ENCODE measurements around the gene GNAQ.

The GNAQ gene

GRCh38 chr9:77952635-77953328 is 78.8 kb downstream of the GNAQ start:
- TF ChIP-seq ZFX (IDR thresholded peaks at IDR 0.05) = no peak
- TF ChIP-seq, protein P1, sequence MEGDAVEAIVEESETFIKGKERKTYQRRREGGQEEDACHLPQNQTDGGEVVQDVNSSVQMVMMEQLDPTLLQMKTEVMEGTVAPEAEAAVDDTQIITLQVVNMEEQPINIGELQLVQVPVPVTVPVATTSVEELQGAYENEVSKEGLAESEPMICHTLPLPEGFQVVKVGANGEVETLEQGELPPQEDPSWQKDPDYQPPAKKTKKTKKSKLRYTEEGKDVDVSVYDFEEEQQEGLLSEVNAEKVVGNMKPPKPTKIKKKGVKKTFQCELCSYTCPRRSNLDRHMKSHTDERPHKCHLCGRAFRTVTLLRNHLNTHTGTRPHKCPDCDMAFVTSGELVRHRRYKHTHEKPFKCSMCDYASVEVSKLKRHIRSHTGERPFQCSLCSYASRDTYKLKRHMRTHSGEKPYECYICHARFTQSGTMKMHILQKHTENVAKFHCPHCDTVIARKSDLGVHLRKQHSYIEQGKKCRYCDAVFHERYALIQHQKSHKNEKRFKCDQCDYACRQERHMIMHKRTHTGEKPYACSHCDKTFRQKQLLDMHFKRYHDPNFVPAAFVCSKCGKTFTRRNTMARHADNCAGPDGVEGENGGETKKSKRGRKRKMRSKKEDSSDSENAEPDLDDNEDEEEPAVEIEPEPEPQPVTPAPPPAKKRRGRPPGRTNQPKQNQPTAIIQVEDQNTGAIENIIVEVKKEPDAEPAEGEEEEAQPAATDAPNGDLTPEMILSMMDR (conservative IDR thresholded peaks at IDR 0.05) = no peak
- no peak overlapping the region for H3K27ac ChIP-seq

- no peak overlapping the region for H3K27ac ChIP-seq
- TF ChIP-seq, protein P1 (conservative IDR thresholded peaks at IDR 0.05) = no peak
- no peak for TF ChIP-seq ZFX (IDR thresholded peaks at IDR 0.05)
These were observed 80.2 kb downstream of the GNAQ start for GRCh38 chr9:77951369-77951768.

DNA sequence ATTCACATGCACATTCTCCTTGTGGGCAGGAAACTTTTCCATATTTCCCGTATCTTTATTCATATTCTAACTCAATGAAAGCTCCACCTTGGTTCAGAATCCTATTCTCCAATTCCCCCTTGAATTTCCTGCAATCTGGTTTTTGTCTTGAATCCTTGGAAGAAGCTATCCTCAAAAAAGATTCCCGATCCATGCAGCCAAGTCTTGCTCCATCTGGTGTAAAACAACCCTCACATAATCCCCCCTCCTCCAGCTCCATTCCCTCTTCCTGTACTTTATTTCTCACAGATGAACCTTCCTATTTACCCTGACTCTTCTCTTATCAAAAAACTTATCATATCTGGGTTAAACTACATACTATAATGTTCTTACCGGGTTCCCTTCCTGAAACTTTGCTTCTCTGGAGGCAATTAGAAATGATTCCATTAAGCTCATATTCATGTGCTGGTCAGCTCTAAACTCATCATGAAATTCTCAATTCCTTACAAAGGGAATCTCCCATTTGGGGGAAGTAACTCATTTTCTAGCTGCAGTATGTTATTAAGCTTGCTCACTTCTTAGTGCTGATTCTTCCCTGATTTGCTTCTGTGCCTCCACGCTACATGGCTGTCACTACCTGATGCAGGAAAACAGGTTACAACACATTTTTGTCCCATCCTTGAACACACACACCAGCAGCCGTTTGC is 81.7 kb downstream of the GNAQ start:
- H3K27ac ChIP-seq = no peak overlapping the region
- TF ChIP-seq, protein P1 (conservative IDR thresholded peaks at IDR 0.05) = no peak
- TF ChIP-seq ZFX (IDR thresholded peaks at IDR 0.05) = no peak

DNA sequence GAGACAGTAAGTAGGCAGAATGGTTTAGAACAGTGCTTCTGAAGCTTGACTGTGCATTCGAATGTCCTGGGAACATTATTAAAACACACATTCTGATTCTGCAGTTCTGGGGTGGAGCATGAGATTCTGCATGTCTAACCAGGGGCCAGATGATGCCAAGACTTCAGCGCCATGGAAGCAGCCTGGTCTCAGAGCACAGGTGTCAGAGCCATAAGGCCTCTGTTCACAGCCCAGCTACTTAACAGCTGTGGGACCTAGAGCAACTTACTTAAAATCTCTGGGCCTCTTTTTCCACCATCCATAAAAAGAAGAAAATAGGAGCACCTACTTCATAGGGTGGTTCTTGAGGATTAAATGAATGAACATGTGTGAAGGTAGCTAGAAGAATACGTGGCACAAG is 84.0 kb downstream of the GNAQ start:
- TF ChIP-seq, protein P1 (conservative IDR thresholded peaks at IDR 0.05) = no peak
- no peak for TF ChIP-seq ZFX (IDR thresholded peaks at IDR 0.05)
- H3K27ac ChIP-seq = 0 out of 2 replicates have a peak overlapping the region, but pooled peaks have one; percentile 14

DNA sequence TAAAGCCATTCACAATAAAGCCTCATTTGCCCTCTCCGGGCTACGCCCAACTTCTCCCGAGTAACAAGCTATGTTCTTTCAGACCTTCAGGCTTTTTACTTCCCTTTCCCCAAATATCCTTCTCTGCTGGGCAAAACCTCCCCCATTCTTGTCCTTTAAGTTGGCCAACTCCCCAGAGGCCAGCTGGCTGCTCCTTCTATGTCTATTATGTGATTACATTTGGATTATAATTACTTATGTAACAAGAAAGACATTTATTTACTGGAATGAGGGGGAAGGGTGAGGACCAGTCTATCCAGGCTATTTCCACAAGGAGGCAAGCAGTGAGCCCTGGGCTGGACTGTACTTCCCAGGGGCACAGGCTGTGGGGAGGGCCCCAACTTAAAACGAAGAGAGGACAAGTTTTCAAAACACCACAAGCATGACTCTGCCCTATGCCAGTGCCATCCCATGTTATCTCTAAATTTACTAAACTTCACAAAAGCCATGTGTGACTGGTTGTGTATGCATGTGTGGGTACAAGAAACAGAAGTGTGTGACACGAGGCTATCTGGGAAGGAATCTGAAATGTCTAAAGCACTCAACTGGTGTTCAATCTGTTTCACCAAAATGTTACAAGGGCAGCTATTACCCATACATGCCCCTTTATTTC is 84.5 kb downstream of the GNAQ start:
- 0 out of 2 replicates have a peak overlapping the region, but pooled peaks have one; percentile 14 for H3K27ac ChIP-seq
- TF ChIP-seq ZFX (IDR thresholded peaks at IDR 0.05) = no peak
- TF ChIP-seq, protein P1 (conservative IDR thresholded peaks at IDR 0.05) = no peak

GRCh38 chr9:77946296-77946695 is 85.3 kb downstream of the GNAQ start:
- no peak for TF ChIP-seq ZFX (IDR thresholded peaks at IDR 0.05)
- TF ChIP-seq, protein P1 (conservative IDR thresholded peaks at IDR 0.05) = no peak
- H3K27ac ChIP-seq = no peak overlapping the region

- TF ChIP-seq ZFX (IDR thresholded peaks at IDR 0.05) = no peak
- TF ChIP-seq, protein P1 (conservative IDR thresholded peaks at IDR 0.05) = no peak
- H3K27ac ChIP-seq = no peak overlapping the region
These were observed 85.8 kb downstream of the GNAQ start for GRCh38 chr9:77945798-77946197.
